Measurements from ENCODE around the gene PSG1.
"Not testable (repeated sequence)": the region's sequence is repeated elsewhere in the genome, so short reads cannot be mapped to it uniquely, and the experiment has no call there.

DNA sequence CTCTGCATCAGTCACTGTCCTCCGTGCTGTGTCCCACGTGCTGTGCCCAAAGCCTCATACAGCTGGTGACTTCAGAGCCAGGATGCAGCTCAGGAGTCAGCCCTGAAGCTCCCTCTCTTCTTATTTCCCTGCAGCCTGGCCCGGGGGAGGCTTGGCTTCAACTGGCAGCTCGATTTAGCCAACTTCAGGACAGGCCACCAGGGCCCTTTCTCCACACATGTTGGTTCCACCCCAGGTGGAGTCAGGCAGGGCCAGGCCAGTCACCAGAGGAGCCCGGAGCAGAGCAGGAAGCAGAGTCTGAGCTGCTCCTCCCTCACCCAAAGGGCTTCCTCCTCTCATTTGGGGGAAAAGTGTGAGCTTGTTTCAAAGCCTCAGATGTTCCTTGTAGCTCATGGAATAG is 26.6 kb upstream of the PSG1 start:
- TF ChIP-seq CTCF, POLR2A (IDR thresholded peaks at IDR 0.05): not testable (repeated sequence)

All from vagina (tissue), 2 donors.